CD1c-positive myeloid dendritic cell (primary cell): ENCODE data around the gene CNTNAP3B.
"Not testable (repeated sequence)": the region's sequence is repeated elsewhere in the genome, so short reads cannot be mapped to it uniquely, and the experiment has no call there.

Experiments used
- DNase-seq: peaks from one replicate; pipeline ENCODE4 v3.0.0-alpha.2; 2016; ENCODE audit errors: extremely low spot score

CNTNAP3B gene

GRCh38 chr9:42129073-42129729, at the start of gene CNTNAP3B:
CNTNAP3B (minus strand) TSS chr9:42129426; CDS start chr9:42129094, 332 bp downstream.
- not testable (repeated sequence) for DNase-seq

- not testable (repeated sequence) for DNase-seq
Observed at GRCh38 chr9:42160299-42160698, 31.1 kb upstream of the CNTNAP3B start.

- not testable (repeated sequence) for DNase-seq
Observed at GRCh38 chr9:42127056-42127841, 2.0 kb downstream of the CNTNAP3B start.

GRCh38 chr9:42121007-42121406, 8.2 kb downstream of the CNTNAP3B start:
- DNase-seq = not testable (repeated sequence)

- DNase-seq = not testable (repeated sequence)
Observed at GRCh38 chr9:42095929-42096328, 33.3 kb downstream of the CNTNAP3B start.

- DNase-seq = not testable (repeated sequence)
Observed at GRCh38 chr9:42084559-42084952, 44.7 kb downstream of the CNTNAP3B start.

- DNase-seq = not testable (repeated sequence)
Observed at GRCh38 chr9:42083877-42084558, 45.2 kb downstream of the CNTNAP3B start.

GRCh38 chr9:42080376-42080775, 48.9 kb downstream of the CNTNAP3B start:
- DNase-seq = not testable (repeated sequence)

GRCh38 chr9:42074868-42075267, 54.4 kb downstream of the CNTNAP3B start:
- not testable (repeated sequence) for DNase-seq

- DNase-seq = not testable (repeated sequence)
Observed at GRCh38 chr9:42071026-42071425, 58.2 kb downstream of the CNTNAP3B start.

GRCh38 chr9:42070035-42070799, 59.0 kb downstream of the CNTNAP3B start:
- not testable (repeated sequence) for DNase-seq

GRCh38 chr9:42053874-42054273, 75.4 kb downstream of the CNTNAP3B start:
- DNase-seq = not testable (repeated sequence)

GRCh38 chr9:42050701-42051100, 78.5 kb downstream of the CNTNAP3B start:
- DNase-seq = not testable (repeated sequence)

- not testable (repeated sequence) for DNase-seq
Observed at GRCh38 chr9:42044422-42045010, 84.7 kb downstream of the CNTNAP3B start.

- DNase-seq = not testable (repeated sequence)
Observed at GRCh38 chr9:42033541-42033940, 95.7 kb downstream of the CNTNAP3B start.

GRCh38 chr9:42020639-42021038, 108.6 kb downstream of the CNTNAP3B start:
- DNase-seq = not testable (repeated sequence)

GRCh38 chr9:42018220-42018922, 110.9 kb downstream of the CNTNAP3B start:
- not testable (repeated sequence) for DNase-seq

- DNase-seq = not testable (repeated sequence)
Observed at GRCh38 chr9:42014317-42014716, 114.9 kb downstream of the CNTNAP3B start.

GRCh38 chr9:41991607-41992006, 137.6 kb downstream of the CNTNAP3B start:
- DNase-seq = not testable (repeated sequence)

- DNase-seq = not testable (repeated sequence)
Observed at GRCh38 chr9:41980271-41980670, 149.0 kb downstream of the CNTNAP3B start.
